Neural progenitor cell (in vitro differentiated cells): ENCODE results near the gene SLX9.

Experiments
- CTCF ChIP-seq: fragments of 200-600 bp; sonication (generic); IDR thresholded peaks from 2 replicates; pipeline ENCODE4 v1.5.1; 2017; ENCODE audit warnings: antibody characterized with exemption, mild to moderate bottlenecking
- EZH2phosphoT487 ChIP-seq: fragments of 200-600 bp; sonication (generic); IDR thresholded peaks from 2 replicates; pipeline ENCODE4 v1.6.1; 2017; ENCODE audit warnings: antibody characterized with exemption

- TF ChIP-seq CTCF (no peak), EZH2phosphoT487 (no peak)
Measured at GRCh38 chr21:44944596-44944995, 4.8 kb downstream of the SLX9 start.
